GM21390 (cell line): Measurements from ENCODE around the gene CKS2.

ENCODE experiments used
- ATAC-seq: cut with Tn5 transposase; IDR thresholded peaks from one replicate; pipeline ENCODE4 v1.9.1; 2021; ENCODE audit not compliant: unreplicated experiment

Gene CKS2

DNA sequence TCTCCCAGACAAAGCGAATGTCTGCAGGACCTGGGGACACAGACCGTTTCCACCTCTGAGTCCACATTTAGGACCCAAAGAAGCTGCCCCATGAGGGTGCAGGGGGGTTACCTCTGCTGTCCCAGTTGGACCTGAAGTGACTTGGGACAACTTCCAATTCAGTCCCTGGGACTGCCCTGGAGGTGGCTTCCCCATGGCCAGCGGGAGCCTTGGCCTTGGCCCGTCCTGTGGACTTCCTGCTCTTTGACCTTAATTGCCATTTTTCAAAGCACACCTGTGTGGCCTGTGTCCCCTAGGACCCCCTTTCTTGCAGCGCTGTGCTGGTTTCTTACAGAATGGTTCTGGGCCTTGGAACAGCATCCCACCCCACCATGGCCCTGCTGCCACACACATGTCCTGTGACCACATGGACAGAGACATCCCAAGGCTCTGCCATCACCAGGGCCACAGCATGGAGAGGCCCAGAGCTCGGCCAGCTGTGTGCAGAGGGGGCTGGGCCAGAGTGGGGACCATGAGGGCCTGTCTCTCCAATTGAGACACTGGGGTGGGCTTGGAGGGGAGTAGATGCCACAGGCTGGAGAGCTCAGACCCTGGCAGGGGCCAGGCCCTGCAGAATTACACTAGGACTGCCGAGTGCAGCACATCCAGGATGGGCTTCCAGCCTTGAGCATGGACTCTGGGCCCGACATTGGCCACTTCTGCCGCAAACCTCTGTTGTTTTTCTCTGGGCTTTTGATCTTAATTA lies 53.1 kb downstream of the CKS2 start:
- ATAC-seq: no peak

DNA sequence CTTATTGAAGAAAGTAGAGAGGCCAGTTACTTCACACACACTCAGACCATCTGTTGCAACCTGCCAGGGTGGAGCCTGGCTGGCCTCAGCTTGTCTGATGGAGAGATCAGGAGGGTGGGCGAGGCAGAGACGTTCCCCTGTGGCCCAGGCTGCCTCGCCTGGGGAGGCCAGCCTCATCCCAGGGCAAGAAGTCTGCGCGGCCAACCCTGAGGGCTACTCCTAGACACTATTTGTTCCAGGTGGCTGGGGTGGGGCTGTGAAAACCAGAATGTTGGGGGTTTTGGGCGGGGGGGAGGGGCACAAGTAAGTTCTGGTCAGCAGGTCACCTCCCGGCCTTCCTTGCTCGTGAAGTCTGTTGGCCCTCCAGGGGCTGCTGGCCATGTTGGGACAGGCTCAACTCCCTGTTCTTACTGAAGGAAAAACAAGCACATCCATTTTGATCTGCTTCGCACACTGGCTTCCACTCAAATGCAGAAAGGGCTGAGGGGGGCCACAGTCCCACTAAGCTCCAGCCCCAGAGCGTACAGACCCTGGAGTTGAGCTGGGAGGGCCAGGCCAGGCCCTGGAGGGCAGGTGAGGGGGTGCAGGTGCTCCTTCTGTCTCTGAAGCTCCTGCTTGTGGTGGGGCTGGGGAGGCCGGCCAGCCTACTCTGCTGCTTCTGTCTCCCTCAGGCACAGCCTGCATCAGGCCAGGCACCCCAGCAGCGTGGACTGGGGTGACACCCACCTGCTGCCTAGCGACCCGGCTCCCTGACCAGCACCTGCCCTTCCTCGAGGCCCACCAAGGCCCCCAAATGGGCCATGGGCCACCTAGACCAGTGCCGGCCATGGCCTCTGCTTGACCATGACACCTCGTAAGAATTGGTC lies 53.9 kb downstream of the CKS2 start:
- ATAC-seq: no peak

DNA sequence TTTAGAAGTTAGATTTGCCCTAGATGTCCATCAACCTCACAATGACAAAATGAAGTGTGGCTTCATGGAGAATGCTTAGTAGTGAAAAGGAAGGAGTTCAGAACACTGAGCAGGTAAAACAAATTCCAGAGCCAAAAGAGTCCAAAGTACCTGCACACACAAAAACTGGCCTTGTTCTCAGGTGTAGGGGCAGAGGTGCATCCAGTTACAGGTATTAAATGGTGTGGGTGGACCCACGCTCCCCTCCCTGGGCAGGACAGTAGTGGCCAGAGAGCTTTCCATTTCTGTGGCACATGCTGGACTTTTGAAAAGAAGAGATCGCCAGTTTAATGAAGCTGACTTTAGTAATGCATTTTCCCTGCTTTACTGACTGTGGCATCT lies 54.5 kb downstream of the CKS2 start:
- no peak for ATAC-seq
